Measurements from ENCODE around the gene ANKRD24. TPM values are rescaled to one million over a fixed set of nuclear protein-coding genes. Genes with fewer than 3 reads are reported as not detected.
A peak's percentile ranks its signal among the peaks of the same experiment; 100 is the strongest.
"Not testable (repeated sequence)": the region's sequence is repeated elsewhere in the genome, so short reads cannot be mapped to it uniquely, and the experiment has no call there.

The ANKRD24 gene
- total RNA-seq, 2 donors from 2014 or later = 0.33 to 0.74 TPM

GRCh38 chr19:4218523-4218922, 36.0 kb downstream of the ANKRD24 start:
- H3K27ac Mint-ChIP-seq; DNase-seq (ENCODE audit: low spot score); H3K9me3 Mint-ChIP-seq; ATAC-seq; H3K27me3 Mint-ChIP-seq; H3K4me3 Mint-ChIP-seq; H3K36me3 Mint-ChIP-seq: not testable (repeated sequence)
- H3K4me1 Mint-ChIP-seq (ENCODE audit: low read depth in 2 of 2) = peaks cover 11 to 16% of the 10 kb centered on the region in 2 donors

- DNase-seq (ENCODE audit: low spot score) = no peak
- Mint-ChIP-seq H3K4me3 (no peak overlapping the region), H3K27me3 (no peaks in the 10 kb centered on the region), H3K27ac (no peak overlapping the region), H3K36me3 (no peaks in the 10 kb centered on the region), H3K4me1 (ENCODE audit: low read depth in 2 of 2) (peaks cover 0 to 2% of the 10 kb centered on the region in 2 donors), H3K9me3 (no peaks in the 10 kb centered on the region)
- no peak for ATAC-seq
These were observed 37.7 kb downstream of the ANKRD24 start for GRCh38 chr19:4220188-4220587.

- no peaks in the 10 kb centered on the region for H3K27me3 Mint-ChIP-seq
- no peak overlapping the region for H3K4me3 Mint-ChIP-seq
- no peak for ATAC-seq
- no peaks in the 10 kb centered on the region for H3K36me3 Mint-ChIP-seq
- peaks cover 6 to 11% of the 10 kb centered on the region in 2 donors for H3K4me1 Mint-ChIP-seq (ENCODE audit: low read depth in 2 of 2)
- no peak for DNase-seq (ENCODE audit: low spot score)
- H3K27ac Mint-ChIP-seq = no peak overlapping the region
- H3K9me3 Mint-ChIP-seq = no peaks in the 10 kb centered on the region
These were observed 42.0 kb downstream of the ANKRD24 start for GRCh38 chr19:4224470-4224869.

GRCh38 chr19:4225885-4226284, 43.4 kb downstream of the ANKRD24 start:
- no peak for ATAC-seq
- Mint-ChIP-seq H3K36me3 (no peaks in the 10 kb centered on the region), H3K4me3 (no peak overlapping the region), H3K9me3 (no peaks in the 10 kb centered on the region), H3K27me3 (no peaks in the 10 kb centered on the region), H3K4me1 (ENCODE audit: low read depth in 2 of 2) (peaks cover 6 to 14% of the 10 kb centered on the region in 2 donors), H3K27ac (no peak overlapping the region)
- DNase-seq (ENCODE audit: low spot score) = peak; percentile 66

- no peaks in the 10 kb centered on the region for H3K36me3 Mint-ChIP-seq
- DNase-seq (ENCODE audit: low spot score) (no peak), ATAC-seq (no peak)
- no peak overlapping the region for H3K4me3 Mint-ChIP-seq
- no peaks in the 10 kb centered on the region for H3K9me3 Mint-ChIP-seq
- H3K4me1 Mint-ChIP-seq (ENCODE audit: low read depth in 2 of 2) = peaks cover 6 to 11% of the 10 kb centered on the region in 2 donors
- no peak overlapping the region for H3K27ac Mint-ChIP-seq
- no peaks in the 10 kb centered on the region for H3K27me3 Mint-ChIP-seq
These were observed 45.3 kb downstream of the ANKRD24 start for GRCh38 chr19:4227771-4228170.

GRCh38 chr19:4228765-4229178, 46.3 kb downstream of the ANKRD24 start:
- no peak overlapping the region for H3K27ac Mint-ChIP-seq
- peaks cover 6 to 17% of the 10 kb centered on the region in 2 donors for H3K4me1 Mint-ChIP-seq (ENCODE audit: low read depth in 2 of 2)
- no peaks in the 10 kb centered on the region for H3K27me3 Mint-ChIP-seq
- H3K4me3 Mint-ChIP-seq = no peak overlapping the region
- no peaks in the 10 kb centered on the region for H3K36me3 Mint-ChIP-seq
- ATAC-seq (no peak), DNase-seq (ENCODE audit: low spot score) (no peak)
- H3K9me3 Mint-ChIP-seq = no peaks in the 10 kb centered on the region

- Mint-ChIP-seq H3K4me1 (ENCODE audit: low read depth in 2 of 2) (peaks cover 6 to 20% of the 10 kb centered on the region in 2 donors), H3K9me3 (no peaks in the 10 kb centered on the region), H3K36me3 (no peaks in the 10 kb centered on the region), H3K27me3 (no peaks in the 10 kb centered on the region), H3K27ac (no peak within 1 kb of the TSS), H3K4me3 (no peak within 1 kb of the TSS)
- ATAC-seq = peak; percentile 90 to 94
- peak; percentile 96 for DNase-seq (ENCODE audit: low spot score)
These were observed 46.9 kb downstream of the ANKRD24 start, which contains the start of gene EBI3 for GRCh38 chr19:4229179-4229931. EBI3 (plus strand) TSS chr19:4229523; CDS start chr19:4229551, 28 bp downstream.

- DNase-seq (ENCODE audit: low spot score); ATAC-seq; H3K4me3 Mint-ChIP-seq; H3K36me3 Mint-ChIP-seq; H3K9me3 Mint-ChIP-seq; H3K27ac Mint-ChIP-seq; H3K27me3 Mint-ChIP-seq: not testable (repeated sequence)
- H3K4me1 Mint-ChIP-seq (ENCODE audit: low read depth in 2 of 2) = peaks cover 6 to 20% of the 10 kb centered on the region in 2 donors
These were observed 47.7 kb downstream of the ANKRD24 start for GRCh38 chr19:4230237-4230636.

- not testable (repeated sequence) for DNase-seq (ENCODE audit: low spot score); H3K4me3 Mint-ChIP-seq; H3K36me3 Mint-ChIP-seq; H3K9me3 Mint-ChIP-seq; H3K27ac Mint-ChIP-seq; H3K27me3 Mint-ChIP-seq; ATAC-seq
- H3K4me1 Mint-ChIP-seq (ENCODE audit: low read depth in 2 of 2) = peaks cover 2 to 15% of the 10 kb centered on the region in 2 donors
These were observed 49.0 kb downstream of the ANKRD24 start for GRCh38 chr19:4231521-4231920.

- not testable (repeated sequence) for H3K27ac Mint-ChIP-seq; H3K4me3 Mint-ChIP-seq; H3K9me3 Mint-ChIP-seq; H3K36me3 Mint-ChIP-seq; ATAC-seq; H3K27me3 Mint-ChIP-seq; DNase-seq (ENCODE audit: low spot score)
- H3K4me1 Mint-ChIP-seq (ENCODE audit: low read depth in 2 of 2) = peaks cover 0 to 14% of the 10 kb centered on the region in 2 donors
These were observed 49.6 kb downstream of the ANKRD24 start for GRCh38 chr19:4232139-4232538.

- DNase-seq (ENCODE audit: low spot score) (no peak), ATAC-seq (no peak)
- Mint-ChIP-seq H3K27me3 (no peaks in the 10 kb centered on the region), H3K4me1 (ENCODE audit: low read depth in 2 of 2) (peaks cover 0 to 14% of the 10 kb centered on the region in 2 donors), H3K36me3 (no peaks in the 10 kb centered on the region), H3K9me3 (no peaks in the 10 kb centered on the region), H3K4me3 (no peak overlapping the region), H3K27ac (no peak overlapping the region)
These were observed 50.3 kb downstream of the ANKRD24 start for GRCh38 chr19:4232614-4233281.

GRCh38 chr19:4233282-4233853, 50.9 kb downstream of the ANKRD24 start:
- DNase-seq (ENCODE audit: low spot score) (peak; percentile 70), ATAC-seq (no peak)
- Mint-ChIP-seq H3K36me3 (no peaks in the 10 kb centered on the region), H3K4me3 (peak overlapping the region; percentile 30), H3K27me3 (no peaks in the 10 kb centered on the region), H3K9me3 (no peaks in the 10 kb centered on the region), H3K27ac (no peak overlapping the region), H3K4me1 (ENCODE audit: low read depth in 2 of 2) (peaks cover 0 to 14% of the 10 kb centered on the region in 2 donors)

GRCh38 chr19:4234142-4234861, 51.8 kb downstream of the ANKRD24 start:
- no peak overlapping the region for H3K27ac Mint-ChIP-seq
- H3K9me3 Mint-ChIP-seq = no peaks in the 10 kb centered on the region
- no peak overlapping the region for H3K4me3 Mint-ChIP-seq
- peaks cover 0 to 14% of the 10 kb centered on the region in 2 donors for H3K4me1 Mint-ChIP-seq (ENCODE audit: low read depth in 2 of 2)
- ATAC-seq (no peak), DNase-seq (ENCODE audit: low spot score) (no peak)
- no peaks in the 10 kb centered on the region for H3K27me3 Mint-ChIP-seq
- no peaks in the 10 kb centered on the region for H3K36me3 Mint-ChIP-seq
